K562 (cell line): ENCODE measurements around the gene SLC1A1. TPM values are rescaled to one million over a fixed set of nuclear protein-coding genes. Genes with fewer than 3 reads are reported as not detected.

Source experiments
- ATAC-seq: fragments of 200-7000 bp; cut with Tn5 transposase; 3 replicates; pipeline ENCODE4 v1.9.1; 2020; ENCODE audit warnings: moderate library complexity
- BruUV-seq: library from RNA; stranded (reverse); fragments of 400-500 nt; replicated peaks from 2 replicates; lab custom pipeline; 2021; lab: Mats Ljungman, UMichigan
- CTCF ChIA-PET: fragments of 300-600 bp; formaldehyde crosslinking; extraction: SDS; loops from one replicate; lab custom pipeline; 2021; ENCODE audit warnings: low intra/inter-chr PET ratio; lab: Yijun Ruan, JAX
- POLR2A ChIA-PET: fragments of 300-600, 350-650 bp; sonication (Branson Sonifier 250); formaldehyde crosslinking; extraction: SDS; loops from one replicate; lab custom pipeline; 2021; ENCODE audit warnings: antibody characterized with exemption, inconsistent platforms; lab: Yijun Ruan, JAX
- DNase-seq, 4 experiments: peaks; one replicate each; pipeline versions ENCODE4 v3.0.0 to v3.0.0-alpha.2; 2011 to 2018; ENCODE audit warnings: low spot score in 3 of 4, mixed read lengths in 3 of 4; ENCODE audit errors: extremely low read depth in 1 of 4
- FAIRE-seq: peaks from 2 replicates; lab custom pipeline; 2011; peaks lifted over from hg19 to GRCh38; lab: Jason Lieb, UNC
- H2AFZ ChIP-seq: 2 replicates; pipeline ENCODE4 v1.6.0; 2011; ENCODE audit warnings: low read depth, low read length, control low read depth, inconsistent platforms
- H3K27ac ChIP-seq: fragments of 200-600 bp; 3 replicates; pipeline ENCODE4 v1.8.0; 2011; ENCODE audit warnings: low read depth, mild to moderate bottlenecking, control low read depth, inconsistent platforms, low read length, moderate library complexity, mixed read lengths; ENCODE audit errors: extremely low read depth
- H3K27me3 ChIP-seq, 2 experiments: fragments of 300-600 bp in 1 of 2; 2 replicates in 1 of 2; 3 replicates in 1 of 2; pipeline versions ENCODE4 v1.6.0 to v1.8.0; 2011; ENCODE audit warnings: inconsistent platforms in 2 of 2, low read length in 2 of 2, mild to moderate bottlenecking in 1 of 2, mixed read lengths in 1 of 2, moderate library complexity in 1 of 2; ENCODE audit not compliant: control insufficient read depth in 2 of 2, insufficient read depth in 2 of 2
- H3K36me3 ChIP-seq: fragments of 300-600 bp; 3 replicates; pipeline ENCODE4 v1.8.0; 2011; ENCODE audit warnings: mild to moderate bottlenecking, low read length, inconsistent platforms; ENCODE audit not compliant: control insufficient read depth, insufficient read depth
- H3K4me1 ChIP-seq, 2 experiments: fragments of 200-600 bp in 1 of 2; replicated peaks in 1 of 2; 2 replicates in 1 of 2; 3 replicates in 1 of 2; pipeline versions ENCODE4 v1.5.1 to v1.8.0; 2011; ENCODE audit warnings: inconsistent platforms in 2 of 2, low read length in 2 of 2, mild to moderate bottlenecking in 1 of 2, mixed read lengths in 1 of 2, moderate library complexity in 1 of 2; ENCODE audit not compliant: control insufficient read depth in 2 of 2, insufficient read depth in 2 of 2
- H3K4me2 ChIP-seq: 2 replicates; pipeline ENCODE4 v1.6.1; 2011; ENCODE audit warnings: low read length, control low read depth, inconsistent platforms, mixed read lengths; ENCODE audit not compliant: insufficient read depth
- H3K4me3 ChIP-seq: fragments of 200-600 bp; sonication (generic), shearing (Covaris generic); 2 replicates; pipeline ENCODE4 v1.5.1; 2016; ENCODE audit warnings: control low read depth, inconsistent platforms
- H3K79me2 ChIP-seq: fragments of 200-600 bp; 3 replicates; pipeline ENCODE4 v1.8.0; 2011; ENCODE audit warnings: low read length, inconsistent platforms; ENCODE audit not compliant: control insufficient read depth, insufficient read depth
- H3K9ac ChIP-seq, 2 experiments: 2 replicates each; pipeline versions ENCODE4 v1.6.0 to v1.6.1; 2011; ENCODE audit warnings: low read depth in 2 of 2, low read length in 2 of 2, control low read depth in 1 of 2, inconsistent platforms in 1 of 2, mild to moderate bottlenecking in 1 of 2, mixed read lengths in 1 of 2; ENCODE audit not compliant: insufficient read depth in 1 of 2
- H3K9me1 ChIP-seq: one replicate; pipeline ENCODE4 v1.6.0; 2011; ENCODE audit warnings: inconsistent platforms, mild to moderate bottlenecking, low read length, moderate library complexity; ENCODE audit not compliant: control insufficient read depth, insufficient read depth
- H3K9me3 ChIP-seq: replicated peaks from 2 replicates; pipeline ENCODE4 v1.5.1; 2011; ENCODE audit warnings: low read depth, low read length, inconsistent platforms; ENCODE audit not compliant: control insufficient read depth, insufficient read depth
- H4K20me1 ChIP-seq: replicated peaks from 2 replicates; pipeline ENCODE4 v1.6.1; 2011; ENCODE audit warnings: low read length, inconsistent platforms, mixed read lengths; ENCODE audit not compliant: control insufficient read depth, insufficient read depth
- FOSL1 ChIP-seq: fragments of 200-800 bp; sonication (Bioruptor generic); conservative IDR thresholded peaks from 2 replicates; pipeline ENCODE4 v1.6.1; 2016; ENCODE audit warnings: missing genetic modification characterization, missing compliant biosample characterization
- NBN ChIP-seq: fragments of 450-650 bp; IDR thresholded peaks from 2 replicates; pipeline ENCODE4 v1.6.1; 2016; ENCODE audit warnings: low read depth, mild to moderate bottlenecking
- NRF1 ChIP-seq, 2 experiments: fragments of 450-650 bp; IDR thresholded peaks in 1 of 2; conservative IDR thresholded peaks in 1 of 2; 2 replicates each; pipeline ENCODE4 v1.6.1; 2014; ENCODE audit warnings: mild to moderate bottlenecking in 2 of 2
- PRDM10 ChIP-seq: fragments of 450-650 bp; IDR thresholded peaks from 2 replicates; pipeline ENCODE4 v1.6.1; 2018; ENCODE audit not compliant: partially characterized antibody
- WGBS: fragments of 100-300 bp; shearing (Covaris generic); methylation state at CpG from one replicate; pipeline ENCODE4 v1.1.6; 2016; ENCODE audit warnings: low coverage, mixed read lengths; ENCODE audit not compliant: insufficient coverage; ENCODE audit errors: missing lambda C conversion rate; 5-methylcytosine and 5-hydroxymethylcytosine counted together
- in situ Hi-C: fragments of 300-500 bp; cut with MboI; formaldehyde crosslinking; loops from 4 replicates; pipeline ENCODE4 v1.15.0; 2018; ENCODE audit warnings: inconsistent platforms, mixed read lengths
- intact Hi-C: fragments of 100-400 bp; cut with micrococcal nuclease; formaldehyde crosslinking; loops from 2 replicates; pipeline ENCODE4 v1.14.2; 2022
- polyA plus RNA-seq, 8 experiments: library from polyadenylated mRNA; depleted of rRNA in 4 of 8; stranded (reverse) in 5 of 8; unstranded in 3 of 8; fragments of >200 nt; fragmentation: Nextera tagmentation in 2 of 8; fragmentation: Illumina TruSeq in 1 of 8; extraction: Ambion mirVana in 2 of 8; extraction: Trizol in 1 of 8; gene quantifications; 2 replicates each; pipeline versions ENCODE4 v1.2.1 to v1.2.3, GENCODE V29; 2011 to 2014; ENCODE audit warnings: inconsistent platforms in 1 of 8, missing spikeins in 1 of 8
- total RNA-seq, 7 experiments: library from RNA; depleted of rRNA in 6 of 7; stranded (reverse); fragments of >200 nt in 6 of 7; fragmentation: Illumina TruSeq in 2 of 7; extraction: Trizol in 2 of 7; gene quantifications; 2 replicates each; pipeline versions ENCODE4 v1.2.1 to v1.2.3, GENCODE V29; 2011 to 2021; ENCODE audit warnings: low replicate concordance in 1 of 7

The SLC1A1 gene
- total and polyA plus RNA-seq, 9 of the 15 experiments (the other 6 are each of a cell fraction or from before 2014, with no cell fraction given), result 0.11 to 0.16 TPM; not detected in 7

GRCh38 chr9:4508907-4509589, 18.8 kb downstream of the SLC1A1 start:
- Histone ChIP-seq H3K4me1 (no peaks in the 10 kb centered on the region), H3K4me2 (no peak overlapping the region), H4K20me1 (no peaks in the 10 kb centered on the region), H3K9me1 (no peaks in the 10 kb centered on the region), H3K36me3 (no peaks in the 10 kb centered on the region), H3K4me3 (no peak overlapping the region), H3K79me2 (no peaks in the 10 kb centered on the region)
- POLR2A ChIA-PET, result no interaction called here
- 3% methylated on average over 3 of the region's 3 CpGs for WGBS
- no peak for DNase-seq
- no peak for FAIRE-seq
- in situ Hi-C loops, result no loop called here
- no peak for ATAC-seq
- intact Hi-C loops, result no loop called here
- TF ChIP-seq NBN (no peak), FOSL1 (tag) (no peak)
- TF ChIP-seq, all 486 proteins: peak for 0
- Histone ChIP-seq H3K9ac (no peak overlapping the region), H2AFZ (no peak overlapping the region), H3K27me3 (no peaks in the 10 kb centered on the region), H3K27ac (no peak overlapping the region), H3K9me3 (no peaks in the 10 kb centered on the region)
- BruUV-seq, result no TSS peak
- CTCF ChIA-PET, result no interaction called here

- 13% methylated on average over 2 of the region's 3 CpGs for WGBS
- Histone ChIP-seq H3K27ac (no peak overlapping the region), H3K79me2 (no peaks in the 10 kb centered on the region), H4K20me1 (no peaks in the 10 kb centered on the region), H3K9me3 (no peaks in the 10 kb centered on the region), H3K4me3 (no peak overlapping the region), H3K4me2 (no peak overlapping the region), H3K9me1 (no peaks in the 10 kb centered on the region), H3K27me3 (no peaks in the 10 kb centered on the region), H3K36me3 (no peaks in the 10 kb centered on the region)
- BruUV-seq, result no TSS peak
- no peak for FAIRE-seq
- intact Hi-C loops, result no loop called here
- POLR2A ChIA-PET, result no interaction called here
- in situ Hi-C loops, result no loop called here
- DNase-seq, result no peak
- CTCF ChIA-PET, result no interaction called here
- TF ChIP-seq PRDM10, result peak; percentile 68
- no peak for TF ChIP-seq NRF1 (conservative IDR thresholded peaks at IDR 0.05 in 1 of 2, IDR thresholded peaks at IDR 0.05 in 1 of 2)
- TF ChIP-seq, all 486 proteins: peak for 1
- Histone ChIP-seq H2AFZ (no peak overlapping the region), H3K4me1 (no peaks in the 10 kb centered on the region), H3K9ac (no peak overlapping the region)
- no peak for ATAC-seq
Observed at GRCh38 chr9:4509590-4509984, 19.3 kb downstream of the SLC1A1 start.
